AG10803 (cell line): Measurements from ENCODE around the gene DCAKD.

Source experiments
- DNase-seq: peaks from one replicate; pipeline ENCODE4 v3.0.0; 2010; ENCODE audit warnings: low read depth
- H3K4me3 ChIP-seq: 2 replicates; pipeline ENCODE4 v1.5.1; 2011; ENCODE audit warnings: mild to moderate bottlenecking, low read length, control low read depth
- CTCF ChIP-seq: conservative IDR thresholded peaks from 2 replicates; pipeline ENCODE4 v1.5.1; 2011; ENCODE audit warnings: mild to moderate bottlenecking, low read length, control low read depth, inconsistent platforms

DCAKD gene

DNA sequence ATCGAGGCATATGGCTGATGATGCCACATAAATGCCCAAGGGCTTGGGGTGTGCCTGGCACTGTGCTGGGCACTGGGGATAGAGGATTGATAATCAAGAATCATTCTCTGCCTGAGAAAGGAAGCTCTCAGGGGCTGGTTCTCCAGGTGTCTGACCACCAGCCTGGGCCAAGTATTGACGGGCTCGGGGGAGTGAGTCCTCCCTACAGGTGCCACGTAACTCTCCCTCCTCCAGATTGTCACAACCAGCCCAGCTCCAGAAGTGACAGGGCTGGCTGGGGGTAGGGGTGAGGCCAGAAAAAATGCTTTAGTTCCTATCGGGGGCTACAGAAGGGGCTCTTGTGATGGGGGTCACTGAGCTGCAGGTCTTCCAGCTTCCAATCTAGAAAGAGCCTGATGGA, 72.6 kb downstream of the DCAKD start:
- DNase-seq = no peak
- no peak for TF ChIP-seq CTCF
- H3K4me3 ChIP-seq = no peak overlapping the region

DNA sequence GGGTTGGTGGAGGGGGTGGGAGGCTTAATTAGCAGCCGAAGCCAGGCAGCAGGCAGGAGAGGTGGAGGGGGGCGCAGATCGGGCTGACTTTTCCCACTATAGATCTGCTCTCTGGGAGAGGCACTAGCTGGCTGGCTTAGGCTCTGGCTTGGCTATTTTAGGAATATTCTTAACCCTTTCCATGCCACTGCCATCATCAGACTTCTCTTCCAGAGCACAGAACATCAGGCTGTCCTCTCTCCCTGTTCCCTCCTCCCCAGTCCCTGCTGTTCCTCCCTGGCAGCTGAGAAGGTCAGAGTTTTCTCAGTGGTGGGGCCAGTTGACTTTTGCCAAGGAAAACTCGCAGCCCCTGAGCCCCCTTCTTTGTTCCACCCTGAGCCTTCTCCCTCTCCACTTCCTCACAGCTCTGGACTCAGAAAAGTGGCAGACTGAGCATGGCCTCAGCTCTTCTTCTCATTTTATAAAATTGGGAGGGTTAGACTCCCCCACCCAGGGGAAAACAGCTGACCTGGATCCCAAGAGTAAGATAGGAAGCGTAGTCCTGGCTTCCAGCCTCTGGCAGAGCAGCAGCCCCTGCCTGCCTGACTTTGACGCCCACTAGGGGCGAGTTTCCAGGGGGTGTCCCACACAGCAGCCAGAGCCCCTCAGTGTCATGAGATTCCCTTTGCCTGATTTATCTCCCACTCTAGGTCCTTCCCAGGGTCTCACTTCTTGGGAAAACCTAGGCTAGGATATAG, 73.5 kb downstream of the DCAKD start:
- H3K4me3 ChIP-seq = no peak overlapping the region
- no peak for TF ChIP-seq CTCF
- no peak for DNase-seq

DNA sequence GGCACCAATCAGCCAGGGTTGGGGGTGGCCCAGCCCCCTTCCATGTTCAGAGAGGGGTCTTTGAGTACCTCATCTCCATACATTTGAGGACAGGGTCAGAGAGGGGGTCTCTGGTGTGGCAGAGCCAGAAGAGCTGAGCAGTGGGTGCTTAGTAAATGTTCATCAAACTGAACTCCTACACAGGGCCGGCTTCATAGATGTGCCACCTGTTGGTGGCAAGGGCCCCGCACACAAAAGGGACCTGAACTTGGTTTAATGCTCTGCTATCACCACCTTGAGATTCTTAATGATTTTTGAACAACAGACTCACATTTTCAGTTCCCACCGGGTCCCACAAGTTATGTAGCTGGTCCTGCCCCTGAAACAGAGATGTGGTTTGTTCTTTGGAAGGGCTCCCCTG, 74.4 kb downstream of the DCAKD start:
- no peak overlapping the region for H3K4me3 ChIP-seq
- DNase-seq = no peak

DNA sequence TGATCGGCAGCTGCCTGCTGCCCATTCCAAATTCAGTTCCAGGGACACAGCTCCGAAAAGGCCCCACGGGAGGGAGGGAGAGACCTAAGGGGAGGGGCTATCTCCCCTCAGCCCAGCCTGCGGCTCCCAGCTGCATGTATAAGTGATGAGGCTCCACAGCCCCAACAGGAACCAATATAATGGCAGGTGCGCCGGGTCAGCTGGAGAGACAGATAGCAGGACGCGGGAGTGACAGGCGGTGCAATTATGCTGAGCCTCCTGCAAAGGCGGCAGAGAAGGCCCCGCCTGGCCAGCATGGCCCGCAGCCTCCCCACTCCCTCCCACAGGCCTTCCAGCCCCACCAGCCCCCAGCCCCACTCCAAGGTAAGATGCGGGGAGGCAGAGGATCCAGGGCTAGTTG, 75.2 kb downstream of the DCAKD start:
- TF ChIP-seq CTCF = no peak
- H3K4me3 ChIP-seq = no peak overlapping the region
- DNase-seq = no peak

More for the DNA sequence above, 74.4 kb downstream of the DCAKD start:
- no peak for TF ChIP-seq CTCF
